Measurements from ENCODE around the gene LRRC43. TPM values are rescaled to one million over a fixed set of nuclear protein-coding genes. Genes with fewer than 3 reads are reported as not detected.
A peak's percentile ranks its signal among the peaks of the same experiment; 100 is the strongest.

The LRRC43 gene
- total RNA-seq, 1 experiment from 2014 or later, result 0.46 TPM

GRCh38 chr12:122183588-122183940 is 641 bp downstream of the LRRC43 start:
- H3K4me2 ChIP-seq (ENCODE audit: insufficient read depth, insufficient read length, low read length), result peak overlapping the region; percentile 28

More at GRCh38 chr12:122183588-122183940, 641 bp downstream of the LRRC43 start:
- no peak overlapping the region for H3K14ac ChIP-seq (ENCODE audit: insufficient read depth, low read length)
- H2BK15ac ChIP-seq (ENCODE audit: low read depth, low read length), result no peak overlapping the region
- H2BK5ac ChIP-seq (ENCODE audit: insufficient read length, low read length), result no peak overlapping the region
- H2AFZ ChIP-seq (ENCODE audit: low read length), result no peak overlapping the region
- no peak overlapping the region for H2BK120ac ChIP-seq (ENCODE audit: low read depth, low read length, poor library complexity, severe bottlenecking)
- no peak overlapping the region for H3K4ac ChIP-seq (ENCODE audit: low read depth, low read length)
- peaks cover 29% of the 10 kb centered on the region for H3K27me3 Mint-ChIP-seq (ENCODE audit: low read depth)
- no peaks in the 10 kb centered on the region for H3K4me1 ChIP-seq (ENCODE audit: insufficient read depth, low read length)
- TF ChIP-seq CTCF (conservative IDR thresholded peaks at IDR 0.05), result no peak
- H3K56ac ChIP-seq (ENCODE audit: insufficient read length, low read depth, low read length), result no peak overlapping the region
- DNase-seq, result no peak
- no peaks in the 10 kb centered on the region; a peak in 1 of 5 replicates for H3K9me3 Mint-ChIP-seq
- H4K8ac ChIP-seq (replicated peaks; ENCODE audit: insufficient read length, low read depth, low read length), result no peak overlapping the region
- no peak overlapping the region for H2BK12ac ChIP-seq (ENCODE audit: insufficient read length, low read depth, low read length)
- no peaks in the 10 kb centered on the region for H3K23me2 ChIP-seq (ENCODE audit: insufficient read length, low read depth, low read length, poor library complexity, severe bottlenecking)
- H2BK20ac ChIP-seq (ENCODE audit: low read depth, low read length, poor library complexity, severe bottlenecking), result no peak overlapping the region
- no peaks in the 10 kb centered on the region for H3K9me3 ChIP-seq (ENCODE audit: control insufficient read depth, low read depth, low read length)
- no peak overlapping the region for H3K23ac ChIP-seq (ENCODE audit: insufficient read length, low read depth, low read length)
- H3K4me1 Mint-ChIP-seq, result peaks cover 3 to 8% of the 10 kb centered on the region in 2 experiments; a peak in 2 of 4 replicates
- H3K79me1 ChIP-seq (ENCODE audit: insufficient read depth, low read depth, low read length, poor library complexity, severe bottlenecking), result no peaks in the 10 kb centered on the region
- H4K5ac ChIP-seq (ENCODE audit: insufficient read length, low read depth, low read length), result no peak overlapping the region
- H3K79me2 ChIP-seq (ENCODE audit: insufficient read depth, low read length), result no peaks in the 10 kb centered on the region
- no peak overlapping the region for H4K91ac ChIP-seq (ENCODE audit: insufficient read length, low read depth, low read length)
- H3K9ac ChIP-seq (ENCODE audit: extremely low read depth, insufficient read length, low read length), result no peak overlapping the region
- H3K18ac ChIP-seq (ENCODE audit: insufficient read length, low read depth, low read length), result no peak overlapping the region
- no peak overlapping the region for H3K27ac ChIP-seq (ENCODE audit: insufficient read length, low read depth, low read length)
- no peak overlapping the region for H2AK5ac ChIP-seq (ENCODE audit: insufficient read length, low read length)
- no CpG with 5 or more reads among the region's 10 CpGs for WGBS (ENCODE audit: extremely low coverage, insufficient read length, low lambda C conversion rate)
- H3K4me3 Mint-ChIP-seq, result peak overlapping the region; percentile 66 to 78
- no peaks in the 10 kb centered on the region for H3K27me3 ChIP-seq (ENCODE audit: insufficient read depth, low read length)
- H3K27ac Mint-ChIP-seq, result no peak overlapping the region
- no peaks in the 10 kb centered on the region; a peak in 2 of 7 replicates for H3K36me3 Mint-ChIP-seq (ENCODE audit: insufficient read depth in 1 of 3, low read depth in 3 of 3)
- no peak overlapping the region for H3T11ph ChIP-seq (ENCODE audit: low read length)
- H4K20me1 ChIP-seq (ENCODE audit: control insufficient read depth, insufficient read depth, insufficient read length), result peaks cover 1% of the 10 kb centered on the region
